GM21367 (cell line): ENCODE data around the gene PPP6R1.
A peak's percentile ranks its signal among the peaks of the same experiment; 100 is the strongest.

Source experiments
- ATAC-seq: cut with Tn5 transposase; IDR thresholded peaks from one replicate; pipeline ENCODE4 v1.9.1; 2021; ENCODE audit not compliant: unreplicated experiment

The PPP6R1 gene, protein sequence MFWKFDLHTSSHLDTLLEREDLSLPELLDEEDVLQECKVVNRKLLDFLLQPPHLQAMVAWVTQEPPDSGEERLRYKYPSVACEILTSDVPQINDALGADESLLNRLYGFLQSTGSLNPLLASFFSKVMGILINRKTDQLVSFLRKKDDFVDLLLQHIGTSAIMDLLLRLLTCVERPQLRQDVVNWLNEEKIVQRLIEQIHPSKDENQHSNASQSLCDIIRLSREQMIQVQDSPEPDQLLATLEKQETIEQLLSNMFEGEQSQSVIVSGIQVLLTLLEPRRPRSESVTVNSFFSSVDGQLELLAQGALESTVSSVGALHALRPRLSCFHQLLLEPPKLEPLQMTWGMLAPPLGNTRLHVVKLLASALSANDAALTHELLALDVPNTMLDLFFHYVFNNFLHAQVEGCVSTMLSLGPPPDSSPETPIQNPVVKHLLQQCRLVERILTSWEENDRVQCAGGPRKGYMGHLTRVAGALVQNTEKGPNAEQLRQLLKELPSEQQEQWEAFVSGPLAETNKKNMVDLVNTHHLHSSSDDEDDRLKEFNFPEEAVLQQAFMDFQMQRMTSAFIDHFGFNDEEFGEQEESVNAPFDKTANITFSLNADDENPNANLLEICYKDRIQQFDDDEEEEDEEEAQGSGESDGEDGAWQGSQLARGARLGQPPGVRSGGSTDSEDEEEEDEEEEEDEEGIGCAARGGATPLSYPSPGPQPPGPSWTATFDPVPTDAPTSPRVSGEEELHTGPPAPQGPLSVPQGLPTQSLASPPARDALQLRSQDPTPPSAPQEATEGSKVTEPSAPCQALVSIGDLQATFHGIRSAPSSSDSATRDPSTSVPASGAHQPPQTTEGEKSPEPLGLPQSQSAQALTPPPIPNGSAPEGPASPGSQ

DNA sequence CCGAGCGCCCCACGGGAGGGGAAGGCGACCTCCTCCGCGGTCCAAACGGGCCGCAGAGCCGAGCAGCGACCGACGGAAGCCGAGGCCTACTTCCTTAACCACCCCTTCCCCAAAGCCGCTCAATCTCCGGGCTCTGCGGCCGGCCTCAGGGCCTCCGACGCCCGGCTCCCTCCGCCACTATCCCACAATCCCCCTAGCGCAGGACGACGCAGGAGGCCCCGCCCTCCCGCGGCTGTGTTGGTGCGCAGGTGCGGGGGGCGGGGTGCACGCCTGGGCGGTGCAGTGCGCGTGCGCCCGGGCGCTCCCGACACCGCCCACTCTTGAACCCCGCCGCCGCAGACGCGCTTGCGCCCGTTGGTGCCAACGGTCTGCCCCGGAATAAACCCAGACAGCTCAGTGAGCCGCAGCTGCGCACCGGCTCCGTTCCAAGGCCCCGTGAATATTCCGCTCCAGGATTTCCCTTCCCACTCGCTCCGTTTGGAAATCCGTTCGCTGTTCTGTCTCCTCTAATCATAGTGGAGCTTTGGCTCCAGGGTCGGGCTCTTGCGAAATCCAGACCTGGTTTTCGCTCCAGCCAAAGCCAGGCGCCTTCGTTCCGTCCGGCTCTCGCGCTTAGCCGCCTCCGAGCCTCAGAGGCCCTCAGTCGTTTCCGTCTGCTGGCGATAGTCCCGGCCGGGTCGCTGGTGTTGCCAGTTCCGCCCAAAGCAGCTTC, at the start of gene PPP6R1:
TSS of gene PPP6R1 (minus strand) at position 190 of the 712 bp plus-strand sequence. CDS start 11,914 bp downstream, outside the sequence.
- ATAC-seq = peak; percentile 52

DNA sequence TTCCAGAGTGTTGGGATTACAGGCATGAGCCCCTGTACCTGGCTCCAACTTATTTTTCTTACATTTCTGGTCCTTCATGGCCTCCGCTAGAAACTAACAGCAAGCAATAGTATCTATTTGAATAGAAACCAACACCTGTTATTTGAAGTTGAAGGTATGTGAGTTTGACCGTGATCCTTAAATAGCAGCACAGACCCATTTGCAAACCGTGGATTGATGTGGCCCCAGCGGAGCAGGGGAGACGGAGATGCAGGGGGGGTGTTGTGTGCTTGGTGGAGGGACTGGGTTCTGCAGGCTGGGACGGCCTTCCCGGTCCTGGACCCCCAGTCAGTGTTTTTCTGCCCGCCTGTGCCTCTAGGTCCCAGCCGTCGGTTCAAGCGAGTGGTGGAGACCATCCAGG, 49.5 kb upstream of the PPP6R1 start:
- no peak for ATAC-seq

DNA sequence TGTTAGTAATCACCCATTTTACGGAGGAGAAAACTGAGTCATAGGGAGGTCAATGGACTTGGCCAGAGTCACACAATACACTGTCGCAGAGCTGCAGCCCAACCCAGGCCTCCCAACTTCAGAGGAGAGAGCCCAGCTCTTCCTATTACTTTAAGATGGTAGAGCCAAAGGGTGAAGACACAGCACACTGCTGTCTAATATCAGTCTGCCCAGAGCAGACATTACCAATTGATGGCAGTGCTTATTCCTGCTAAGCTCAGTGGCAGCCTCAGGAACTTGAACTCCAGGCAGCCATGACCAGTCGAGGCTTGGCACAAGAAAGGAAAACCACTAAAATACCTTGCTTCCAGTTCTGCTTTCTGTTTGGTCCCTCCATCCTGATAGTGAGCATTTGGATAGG, 47.9 kb upstream of the PPP6R1 start:
- ATAC-seq = no peak

DNA sequence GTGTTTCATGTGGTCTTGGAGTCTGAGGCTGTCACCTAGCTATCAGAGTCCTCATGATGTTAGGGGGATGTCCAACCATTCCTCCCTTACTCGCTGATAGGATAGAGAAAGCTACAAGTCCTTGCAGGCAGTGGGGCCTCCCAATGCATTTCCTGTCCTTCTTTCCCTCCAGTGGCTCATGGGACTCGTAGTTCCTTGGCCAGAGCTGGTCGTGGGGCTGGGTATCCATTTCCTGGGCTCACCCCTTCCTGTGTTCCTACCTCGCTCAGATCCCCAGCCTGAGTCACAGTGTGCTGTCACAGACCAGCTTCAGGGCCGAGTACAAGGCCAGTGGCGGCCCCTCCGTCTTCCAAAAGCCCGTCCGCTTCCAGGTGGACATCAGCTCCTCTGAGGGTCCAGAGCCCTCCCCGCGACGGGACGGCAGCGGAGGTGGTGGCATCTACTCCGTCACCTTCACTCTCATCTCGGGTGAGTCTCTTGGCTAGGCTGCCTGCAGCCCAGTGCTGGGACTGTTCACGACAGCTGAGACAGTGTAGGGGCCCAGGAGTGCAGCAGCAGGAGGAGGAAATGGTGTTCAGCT, 47.3 kb upstream of the PPP6R1 start:
- ATAC-seq = no peak

DNA sequence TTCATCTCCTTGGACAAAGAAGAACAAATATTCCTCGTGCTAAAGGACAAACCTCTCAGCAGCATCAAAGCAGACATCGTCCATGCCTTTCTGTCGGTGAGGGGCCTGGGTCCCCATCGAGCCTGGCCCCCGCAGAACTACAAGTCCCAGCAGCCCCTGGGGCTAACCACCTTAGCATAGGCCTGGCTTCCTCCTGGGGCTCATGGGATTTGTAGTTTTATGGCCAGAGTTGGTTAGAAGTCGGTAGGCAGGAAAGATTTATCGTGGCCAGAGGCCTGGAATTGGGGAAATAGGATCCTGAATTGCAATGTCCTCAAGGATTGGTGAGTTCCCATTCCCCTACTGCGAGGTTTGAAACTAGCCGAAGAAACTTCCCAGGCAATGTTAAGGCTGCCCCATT, 46.7 kb upstream of the PPP6R1 start:
- ATAC-seq = no peak

DNA sequence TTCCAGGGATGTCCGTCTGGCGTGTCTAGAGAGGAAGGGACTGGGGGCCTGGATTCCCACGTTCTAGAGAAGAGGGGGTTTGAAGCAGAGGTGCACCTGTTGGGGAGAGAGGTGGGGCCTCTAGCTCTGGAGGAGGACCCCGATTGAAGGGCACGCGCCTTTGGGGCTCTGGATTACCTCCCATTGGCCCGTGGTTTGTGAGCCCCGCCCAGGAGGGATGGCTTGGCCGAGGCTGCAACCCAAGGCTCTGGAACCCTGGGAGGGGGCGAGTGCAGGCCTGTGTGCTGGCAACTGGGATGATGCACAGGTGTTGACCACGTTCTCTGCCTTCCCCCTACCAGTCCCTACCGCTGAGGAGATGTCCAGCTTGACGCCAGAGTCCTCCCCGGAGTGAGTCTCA, 46.2 kb upstream of the PPP6R1 start:
- no peak for ATAC-seq

DNA sequence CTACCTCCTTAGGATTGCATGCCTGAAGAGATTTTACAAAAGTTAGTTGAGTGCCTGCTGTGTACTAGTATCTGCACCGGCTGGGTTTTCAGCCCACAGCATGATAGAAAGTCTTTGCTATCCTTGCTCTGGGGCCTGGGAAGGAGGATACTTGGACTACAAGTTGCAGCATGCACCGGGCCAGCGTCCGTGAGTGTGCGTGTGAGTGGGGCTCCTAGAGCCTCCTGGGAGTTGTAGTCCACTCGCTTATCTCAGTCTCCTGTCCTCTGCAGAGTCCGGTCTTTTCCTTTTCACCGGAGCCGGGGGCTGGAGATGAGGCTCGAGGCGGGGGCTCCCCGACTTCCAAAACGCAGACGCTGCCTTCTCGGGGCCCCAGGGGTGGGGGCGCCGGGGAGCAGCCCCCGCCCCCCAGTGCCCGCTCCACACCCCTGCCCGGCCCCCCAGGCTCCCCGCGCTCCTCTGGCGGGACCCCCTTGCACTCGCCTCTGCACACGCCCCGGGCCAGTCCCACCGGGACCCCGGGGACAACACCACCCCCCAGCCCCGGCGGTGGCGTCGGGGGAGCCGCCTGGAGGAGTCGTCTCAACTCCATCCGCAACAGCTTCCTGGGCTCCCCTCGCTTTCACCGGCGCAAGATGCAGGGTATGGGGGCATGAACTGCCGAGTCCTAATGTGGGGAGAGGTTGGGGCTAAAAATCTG, 45.6 kb upstream of the PPP6R1 start:
- no peak for ATAC-seq

DNA sequence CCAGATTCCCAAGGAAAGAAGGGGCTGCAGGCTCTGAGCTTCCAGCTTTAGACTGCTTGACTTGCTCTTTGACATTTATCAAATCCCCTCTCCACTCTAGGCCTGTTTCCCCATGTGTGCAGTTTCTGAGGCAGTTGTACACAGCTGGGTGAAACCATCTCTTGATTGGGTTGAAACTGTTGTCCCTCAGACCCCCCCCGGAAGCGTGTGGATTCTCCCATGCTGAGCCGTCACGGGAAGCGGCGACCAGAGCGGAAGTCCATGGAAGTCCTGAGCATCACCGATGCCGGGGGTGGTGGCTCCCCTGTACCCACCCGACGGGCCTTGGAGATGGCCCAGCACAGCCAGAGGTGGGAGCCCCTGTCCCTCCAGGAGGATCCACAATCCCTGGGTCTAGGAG, 44.7 kb upstream of the PPP6R1 start:
- no peak for ATAC-seq

DNA sequence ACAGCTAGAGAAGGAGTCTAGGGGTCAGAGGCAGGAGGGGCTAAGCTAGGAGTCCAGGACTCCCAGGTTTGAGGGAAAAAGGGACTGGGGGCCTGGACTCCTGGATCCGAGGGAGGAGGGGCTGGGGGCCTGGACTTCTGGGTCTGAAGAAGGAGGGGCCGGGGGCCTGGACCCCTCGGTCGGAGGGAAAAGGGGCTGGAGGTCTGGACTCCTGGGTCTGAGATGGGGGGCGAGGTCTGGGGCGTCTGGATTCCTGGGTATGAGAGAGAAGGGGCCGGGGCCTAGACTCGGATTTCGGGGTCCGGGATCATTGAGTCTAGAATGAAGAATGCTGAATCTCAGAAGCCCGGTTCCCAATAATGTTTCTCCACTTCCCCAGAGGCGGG, 43.5 kb upstream of the PPP6R1 start:
- ATAC-seq = no peak

DNA sequence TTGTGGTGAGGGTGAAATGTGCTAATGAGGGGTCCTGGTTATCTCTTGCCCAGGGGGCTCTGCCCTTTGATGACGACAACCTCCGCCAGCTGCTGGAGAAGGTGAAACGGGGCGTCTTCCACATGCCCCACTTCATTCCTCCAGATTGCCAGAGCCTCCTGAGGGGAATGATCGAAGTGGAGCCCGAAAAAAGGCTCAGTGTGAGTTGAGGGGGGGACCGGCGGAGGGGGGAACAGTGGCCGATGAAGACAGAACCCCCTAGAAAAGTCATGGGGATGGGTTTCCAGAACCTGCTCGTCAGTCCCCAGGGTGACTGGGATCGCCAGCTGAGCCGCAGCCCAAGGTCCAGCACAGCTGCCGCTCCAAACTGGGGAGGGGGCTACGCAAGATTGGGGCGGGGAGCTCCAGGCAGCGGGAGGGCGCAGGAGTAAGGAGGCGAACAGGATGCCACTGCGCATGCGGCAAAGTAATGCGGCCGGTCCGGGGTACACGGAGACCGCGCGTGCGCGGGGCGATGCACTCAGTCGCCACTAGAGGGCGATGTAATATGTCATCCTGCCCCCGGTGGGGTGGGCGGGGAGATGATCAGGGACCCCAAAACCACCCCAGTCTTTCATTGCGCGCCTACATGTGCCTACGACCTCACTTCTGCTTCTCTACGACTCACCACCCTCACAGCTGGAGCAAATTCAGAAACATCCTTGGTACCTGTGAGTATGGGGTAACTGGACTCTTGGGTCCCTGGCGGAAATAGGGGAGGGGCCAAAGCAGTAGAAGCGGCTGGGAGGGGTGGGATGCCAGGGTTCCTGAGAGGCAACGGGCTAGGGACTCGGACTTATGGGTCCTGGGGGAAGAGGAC, 42.9 kb upstream of the PPP6R1 start:
- no peak for ATAC-seq

DNA sequence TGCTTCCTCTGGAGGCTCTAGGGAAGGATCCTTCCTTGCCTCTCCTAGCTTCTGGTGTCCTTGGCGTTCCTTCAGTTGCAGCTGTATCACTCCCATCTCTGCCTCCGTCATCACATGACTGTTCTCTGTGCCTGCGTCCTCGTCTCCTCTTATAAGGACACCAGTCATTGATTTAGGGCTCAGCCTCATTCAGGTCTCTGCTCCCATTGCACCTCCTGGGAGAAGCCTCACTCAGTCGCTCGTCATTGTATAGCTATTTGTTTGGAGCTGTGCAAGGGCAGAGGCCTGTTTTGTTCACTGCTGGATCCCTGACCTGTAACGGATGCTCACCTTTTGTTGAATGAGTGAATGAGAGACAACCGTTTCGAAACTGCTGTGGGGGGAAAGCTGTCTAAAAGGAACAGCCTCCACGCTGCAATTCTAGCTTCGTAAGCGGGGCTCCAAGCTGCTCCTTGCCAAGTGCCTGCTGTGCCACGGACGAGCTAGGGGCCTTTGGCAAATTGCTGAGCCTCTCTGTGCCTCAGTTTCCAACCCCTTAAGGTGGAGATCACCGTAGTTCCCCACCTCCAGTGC, 42.2 kb upstream of the PPP6R1 start:
- ATAC-seq = no peak

DNA sequence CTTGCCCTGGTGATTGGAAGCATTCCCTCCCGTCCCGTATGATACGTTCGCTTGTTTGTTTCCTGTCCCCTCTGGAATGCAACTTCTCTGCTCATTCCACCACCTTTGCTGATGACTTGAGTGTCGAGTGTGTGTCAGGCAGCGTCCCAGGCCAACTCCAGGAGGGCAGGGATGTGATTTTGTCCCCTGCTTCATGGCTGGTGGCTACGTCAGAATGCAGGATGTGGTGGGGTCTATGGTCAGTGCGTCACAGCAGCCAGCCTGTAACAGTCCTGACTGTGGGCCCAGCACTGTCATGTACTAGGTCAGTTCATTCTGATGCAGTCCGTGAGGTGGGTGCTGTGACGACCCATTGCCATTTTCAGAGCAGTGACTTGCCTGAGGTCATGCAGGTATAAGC, 41.2 kb upstream of the PPP6R1 start:
- ATAC-seq = no peak

DNA sequence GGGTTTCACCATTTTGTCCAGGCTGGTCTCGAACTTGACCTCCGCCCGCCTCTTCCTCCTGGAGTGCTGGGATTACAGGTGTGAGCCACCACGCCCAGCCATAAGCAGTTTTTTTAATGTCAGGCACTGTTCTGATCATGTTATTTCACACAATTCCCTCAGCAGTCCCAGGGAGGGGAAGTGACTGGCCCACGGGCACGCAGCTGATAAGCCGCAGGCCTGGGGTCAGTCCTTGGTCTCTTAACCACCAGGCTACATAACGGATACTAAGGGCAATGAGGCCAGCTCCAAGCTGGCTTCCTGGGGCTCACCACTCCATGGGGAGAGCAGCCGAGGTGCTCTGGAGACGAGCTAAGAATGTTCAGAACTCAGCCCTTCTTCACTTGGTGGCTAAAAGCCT, 38.5 kb upstream of the PPP6R1 start:
- ATAC-seq = no peak

DNA sequence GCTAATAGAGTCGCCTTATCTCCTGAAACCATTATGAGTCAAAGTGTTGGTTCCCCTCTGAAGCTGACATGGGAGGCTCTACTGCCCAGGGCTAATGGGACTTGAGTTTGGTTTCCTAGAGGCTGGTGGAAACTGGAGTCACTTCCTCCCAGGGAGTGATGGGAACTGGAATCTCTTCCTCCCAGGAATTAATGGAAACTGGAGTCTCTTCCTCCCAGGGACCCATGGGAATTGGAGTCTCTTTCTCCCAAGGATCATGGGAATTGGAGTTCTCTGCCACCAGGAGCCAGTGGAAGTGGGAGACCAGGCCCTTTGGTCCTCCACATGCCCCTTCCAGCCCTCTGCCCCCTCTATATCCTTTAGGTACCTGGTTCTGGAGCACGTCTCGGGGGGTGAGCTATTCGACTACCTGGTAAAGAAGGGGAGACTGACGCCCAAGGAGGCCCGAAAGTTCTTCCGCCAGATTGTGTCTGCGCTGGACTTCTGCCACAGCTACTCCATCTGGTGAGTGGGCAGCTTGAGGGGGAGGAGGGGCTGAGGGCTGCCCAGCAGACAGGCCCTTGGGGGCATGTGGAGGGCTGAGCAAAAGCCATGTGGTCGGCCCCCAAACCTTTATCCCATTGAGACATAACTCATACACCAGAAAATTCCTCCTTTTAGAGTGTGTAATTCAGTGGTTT, 30.4 kb upstream of the PPP6R1 start:
- ATAC-seq = no peak

DNA sequence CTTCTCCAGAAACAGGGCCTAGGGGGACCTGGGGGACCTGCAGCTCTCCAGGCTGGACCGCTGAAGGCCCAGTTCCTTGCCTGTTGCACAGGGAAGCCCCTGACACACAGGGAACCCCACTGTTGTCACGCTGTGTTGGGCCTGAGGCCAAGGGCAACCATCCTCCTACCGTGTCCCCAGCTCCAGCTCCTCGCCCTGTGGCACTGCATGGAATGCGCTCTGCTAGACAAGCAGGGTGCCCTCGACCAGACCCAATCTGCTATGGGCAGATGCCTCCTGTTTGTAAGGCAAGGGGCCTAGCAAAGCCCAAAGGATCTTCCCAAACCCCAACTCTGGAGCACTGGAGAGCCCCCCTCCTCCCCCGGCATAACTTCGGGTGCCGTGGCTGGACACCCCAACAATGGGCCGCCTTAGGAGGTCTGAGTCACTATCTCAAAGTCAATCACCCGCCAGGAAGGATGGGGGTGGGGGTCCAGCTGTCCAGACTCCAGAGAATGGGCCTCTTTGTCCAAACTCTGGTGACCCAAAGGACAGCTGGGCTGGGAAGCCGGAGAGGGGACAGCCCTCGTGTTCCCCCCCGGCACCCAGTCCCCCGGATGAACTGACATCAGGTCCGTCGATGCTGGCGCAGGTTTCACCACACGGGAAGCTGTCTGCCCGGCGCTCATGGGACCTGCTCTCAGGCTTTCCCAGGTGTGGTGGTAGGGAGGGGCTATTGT, 28.7 kb upstream of the PPP6R1 start:
- no peak for ATAC-seq

DNA sequence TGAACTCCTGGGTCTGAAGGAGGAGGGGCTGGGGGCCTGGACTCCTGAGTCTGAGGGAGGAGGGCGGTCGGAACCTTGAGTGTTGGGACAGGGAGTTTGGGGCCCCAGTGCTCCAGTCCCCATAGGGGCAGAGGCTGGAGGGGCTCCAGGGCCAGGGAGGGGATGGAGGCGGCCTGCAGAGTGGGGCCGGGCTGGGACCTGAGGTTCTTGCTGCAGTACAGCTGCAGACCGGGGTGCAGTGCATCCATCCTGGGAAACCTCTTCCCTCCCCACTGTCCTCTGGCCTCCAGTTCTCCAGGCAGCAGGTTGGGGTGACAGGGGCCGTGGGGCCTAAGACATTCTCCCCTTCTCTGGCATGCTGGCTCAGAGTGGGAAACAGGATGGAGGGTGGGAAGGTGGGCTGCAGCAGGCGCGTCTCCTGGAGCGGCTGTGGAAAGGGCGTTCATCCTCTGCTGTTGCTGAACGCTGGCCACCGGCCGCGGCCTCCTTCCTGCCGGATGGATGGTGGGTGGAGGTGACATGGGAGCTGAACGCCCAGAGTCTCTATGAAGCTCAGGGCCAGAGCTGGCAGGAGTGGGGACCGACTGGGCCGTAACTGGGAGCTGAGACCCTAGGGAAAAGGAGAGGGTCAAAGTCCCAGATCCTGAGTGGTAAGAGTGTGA, 26.5 kb upstream of the PPP6R1 start:
- no peak for ATAC-seq

DNA sequence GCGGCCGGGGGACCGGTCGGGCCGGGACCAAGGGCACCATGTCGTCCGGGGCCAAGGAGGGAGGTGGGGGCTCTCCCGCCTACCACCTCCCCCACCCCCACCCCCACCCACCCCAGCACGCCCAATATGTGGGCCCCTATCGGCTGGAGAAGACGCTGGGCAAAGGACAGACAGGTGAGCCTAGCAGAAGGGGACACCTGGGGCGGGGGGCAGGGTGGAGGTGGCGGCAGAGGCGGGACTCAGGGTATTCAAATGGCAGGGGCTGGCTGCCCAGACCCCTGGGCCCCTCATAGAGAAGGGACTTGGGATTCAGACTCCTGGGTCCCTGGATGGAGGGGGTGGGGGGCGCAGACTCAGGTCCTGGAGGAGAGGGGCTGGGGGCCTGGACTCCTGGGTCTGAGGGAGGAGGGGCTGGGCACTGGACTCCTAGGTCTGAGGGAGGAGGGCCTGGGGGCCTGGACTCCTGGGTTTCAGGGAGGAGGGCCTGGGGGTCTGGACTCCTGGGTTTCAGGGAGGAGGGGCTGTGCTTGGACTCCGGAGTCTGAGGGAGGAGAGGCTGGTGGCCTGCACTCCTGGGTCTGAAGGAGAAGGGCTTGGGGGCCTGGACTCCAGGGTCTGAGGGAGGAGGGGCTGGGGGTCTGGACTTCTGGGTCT, 25.7 kb upstream of the PPP6R1 start:
- ATAC-seq = no peak
